HG03103 (cell line): ENCODE measurements around the gene BAIAP2L2.

Source experiments
- ATAC-seq: cut with Tn5 transposase; IDR thresholded peaks from one replicate; pipeline ENCODE4 v1.9.1; 2021; ENCODE audit warnings: low read depth; ENCODE audit not compliant: unreplicated experiment

Gene BAIAP2L2

GRCh38 chr22:38108561-38109319 lies 1.7 kb downstream of the BAIAP2L2 start:
- no peak for ATAC-seq

GRCh38 chr22:38107692-38108515 lies 2.6 kb downstream of the BAIAP2L2 start:
- no peak for ATAC-seq

- ATAC-seq = no peak
Measured at GRCh38 chr22:38106814-38107578, 3.5 kb downstream of the BAIAP2L2 start.

DNA sequence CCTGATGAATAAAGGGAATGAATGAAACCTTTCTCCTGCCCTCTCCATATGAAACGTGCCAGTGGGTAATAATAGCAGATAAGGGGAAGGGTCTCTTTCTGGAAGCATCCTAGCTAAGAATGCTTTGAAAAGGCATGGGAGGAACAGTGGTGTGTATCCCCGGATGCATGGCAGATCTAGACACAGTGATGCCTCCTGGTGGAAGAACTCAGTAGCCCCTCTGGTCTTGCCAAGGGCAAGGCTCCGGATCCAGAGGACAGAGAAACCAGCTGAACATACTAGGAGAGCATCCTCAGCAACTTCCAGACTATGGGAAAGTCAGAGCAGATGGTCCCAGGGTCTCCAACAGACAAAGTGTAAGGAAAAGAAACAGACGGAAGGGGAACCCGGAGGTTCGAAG lies 6.4 kb downstream of the BAIAP2L2 start:
- no peak for ATAC-seq

GRCh38 chr22:38103641-38104040 lies 6.8 kb downstream of the BAIAP2L2 start:
- no peak for ATAC-seq

DNA sequence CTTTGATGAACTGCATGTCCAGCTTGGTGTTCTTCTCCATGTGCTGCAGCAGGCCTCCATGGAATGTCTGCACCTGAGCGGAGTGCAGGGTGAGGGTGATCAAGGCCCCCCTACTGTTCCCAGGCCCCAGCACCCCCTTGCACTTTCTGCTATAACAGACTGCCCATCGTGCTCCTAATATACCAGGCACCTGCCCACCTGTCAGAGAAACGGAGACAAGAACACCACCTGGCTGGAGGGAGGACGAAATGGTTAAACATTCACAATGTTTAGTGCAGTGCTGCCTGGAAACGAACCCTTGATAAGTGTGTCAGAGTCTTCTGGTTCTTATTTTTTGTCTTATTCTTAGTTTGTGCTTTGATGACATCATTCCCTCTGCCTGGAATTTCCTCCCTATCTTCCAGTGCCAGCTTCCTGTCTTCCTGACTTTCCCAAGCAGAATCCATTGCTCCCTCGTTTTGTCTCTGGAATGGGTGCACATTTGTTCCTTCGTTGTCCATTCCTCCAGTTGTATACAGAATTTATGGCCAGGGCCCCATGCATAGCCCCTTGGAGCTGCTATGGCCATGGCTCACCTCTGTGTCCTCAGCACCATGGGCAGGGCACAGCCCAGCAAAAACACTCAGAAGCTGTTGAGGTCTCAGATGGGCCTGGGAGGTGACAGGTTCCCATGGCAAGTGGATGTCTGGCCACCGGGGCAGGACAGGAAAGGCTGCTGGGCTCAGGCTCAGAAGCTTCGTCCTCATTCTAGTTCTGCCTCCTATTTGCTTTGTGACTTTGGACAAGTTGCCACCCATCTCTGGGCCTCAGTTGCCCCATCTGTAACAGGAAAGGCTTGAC lies 11.9 kb downstream of the BAIAP2L2 start:
- no peak for ATAC-seq

DNA sequence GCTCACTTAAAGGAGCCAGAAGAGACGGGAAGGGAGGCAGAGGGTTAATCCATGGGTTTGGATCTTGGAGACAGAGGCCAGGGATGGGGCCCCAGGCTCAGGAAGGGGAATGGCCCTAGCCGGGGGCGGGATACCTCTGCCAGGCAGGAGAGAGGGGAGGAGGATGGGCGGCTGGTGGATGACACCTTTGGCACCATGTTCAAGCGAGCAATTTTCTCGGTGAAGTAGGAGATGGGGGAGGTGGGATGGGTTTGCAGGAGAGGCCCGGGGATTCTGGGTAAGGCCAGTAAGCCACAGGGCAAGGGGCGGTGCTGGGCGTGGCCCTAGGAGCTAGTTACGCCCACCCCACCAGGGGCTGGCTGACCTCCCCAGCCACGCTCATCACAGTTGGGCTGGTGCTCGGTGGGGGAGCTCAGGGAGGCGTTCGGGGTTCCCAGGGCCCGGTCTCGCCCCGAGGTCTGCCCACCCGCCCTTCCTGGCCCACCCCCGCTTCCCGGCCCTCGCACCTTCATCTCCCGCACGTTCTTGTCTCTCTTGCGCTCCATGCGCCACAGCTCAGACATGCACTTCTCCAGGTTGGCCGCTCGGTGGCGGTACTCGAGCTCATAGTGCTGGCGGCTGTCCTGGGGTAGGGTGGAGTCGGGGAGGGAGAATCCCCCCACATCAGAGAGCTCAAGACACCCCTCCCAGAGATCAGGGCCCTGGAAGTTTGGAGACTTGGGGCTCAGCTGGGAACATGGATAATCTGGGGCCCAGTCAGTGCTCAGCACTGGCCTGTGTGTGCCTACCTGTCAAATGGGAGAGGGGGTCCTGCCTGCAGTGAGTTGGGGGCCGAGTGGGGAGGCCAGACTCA lies 12.7 kb downstream of the BAIAP2L2 start:
- ATAC-seq = no peak

GRCh38 chr22:38097058-38097457 lies 13.4 kb downstream of the BAIAP2L2 start:
- no peak for ATAC-seq

GRCh38 chr22:38089474-38089851 lies 21.0 kb downstream of the BAIAP2L2 start:
- ATAC-seq = no peak

GRCh38 chr22:38088629-38089473 lies 21.6 kb downstream of the BAIAP2L2 start:
- no peak for ATAC-seq

DNA sequence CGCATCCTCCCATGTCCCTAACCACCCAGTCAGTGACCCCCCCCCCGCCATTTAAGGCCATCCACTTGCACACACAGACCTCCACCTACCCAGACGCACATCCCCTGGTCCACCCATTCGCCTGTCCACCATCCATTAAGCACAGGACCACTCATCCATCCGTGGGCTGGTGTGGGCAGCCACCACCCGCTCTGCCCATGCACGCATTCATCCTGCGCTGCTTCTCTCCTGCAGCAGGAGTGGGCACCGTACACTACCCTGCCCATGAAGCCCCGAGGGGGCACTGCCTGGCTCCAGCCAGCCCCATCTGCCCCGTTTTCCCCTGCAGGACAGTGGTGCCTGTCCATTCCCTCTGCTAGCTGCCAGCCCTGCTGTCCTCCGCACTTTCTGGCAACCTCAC lies 22.6 kb downstream of the BAIAP2L2 start:
- no peak for ATAC-seq

DNA sequence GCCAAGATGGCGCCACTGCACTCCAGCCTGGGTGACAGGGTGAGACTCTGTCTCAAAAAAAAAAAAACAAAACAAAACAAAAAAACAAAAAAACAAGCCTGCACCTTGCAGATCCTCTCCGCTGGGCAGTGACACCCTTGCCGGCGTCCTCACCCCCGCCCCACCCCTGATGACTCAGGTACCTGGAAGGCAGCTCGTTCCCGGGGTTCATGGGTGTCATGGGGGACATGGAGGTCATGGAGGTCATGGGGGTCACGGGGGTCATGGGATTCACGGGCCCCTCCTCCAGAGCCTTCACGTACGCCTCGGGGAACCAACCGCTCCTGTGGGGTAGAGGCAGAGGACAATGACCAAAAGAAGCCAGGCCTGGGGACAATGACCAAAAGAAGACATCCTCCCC lies 23.5 kb downstream of the BAIAP2L2 start:
- no peak for ATAC-seq

DNA sequence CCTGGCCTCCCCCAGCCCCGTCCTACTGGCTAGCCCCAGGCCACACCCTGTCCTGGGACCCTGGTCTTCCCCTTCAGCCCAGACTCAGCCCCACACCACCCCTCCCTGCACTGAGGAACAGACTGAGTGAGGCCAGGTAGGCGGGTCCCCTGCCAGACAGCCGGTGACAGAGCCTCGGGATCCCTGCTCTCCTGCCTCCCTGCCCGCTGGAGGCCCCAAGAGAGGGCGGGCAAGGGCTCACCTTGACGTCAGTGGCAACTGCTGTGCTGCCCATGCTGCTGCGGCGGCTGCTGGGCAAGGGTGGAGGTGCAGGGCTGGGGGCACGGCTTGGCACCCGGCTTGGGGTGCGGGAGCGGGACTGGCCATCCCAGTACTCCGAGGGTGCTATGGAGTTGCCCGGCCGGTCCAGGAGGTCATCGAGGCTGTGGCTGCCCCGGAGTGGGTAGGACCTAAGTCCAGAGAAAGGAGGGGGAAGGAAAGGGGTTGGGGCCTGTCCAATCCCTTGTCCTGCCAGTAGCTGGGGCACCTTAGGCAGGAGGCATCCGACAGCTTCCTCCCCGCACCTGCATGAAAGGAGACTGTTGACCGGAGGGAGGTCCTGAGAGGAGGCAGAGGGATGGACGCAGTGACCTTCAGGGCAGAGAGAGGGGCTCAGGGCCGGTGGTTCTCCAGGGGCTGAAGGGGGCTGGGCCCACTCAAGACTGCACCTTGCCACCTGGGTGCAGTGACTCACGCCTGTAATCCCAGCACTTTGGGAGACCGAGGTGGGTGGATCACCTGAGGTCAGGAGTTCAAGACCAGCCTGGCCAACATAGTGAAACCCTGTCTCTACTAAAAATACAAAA lies 24.3 kb downstream of the BAIAP2L2 start:
- no peak for ATAC-seq

DNA sequence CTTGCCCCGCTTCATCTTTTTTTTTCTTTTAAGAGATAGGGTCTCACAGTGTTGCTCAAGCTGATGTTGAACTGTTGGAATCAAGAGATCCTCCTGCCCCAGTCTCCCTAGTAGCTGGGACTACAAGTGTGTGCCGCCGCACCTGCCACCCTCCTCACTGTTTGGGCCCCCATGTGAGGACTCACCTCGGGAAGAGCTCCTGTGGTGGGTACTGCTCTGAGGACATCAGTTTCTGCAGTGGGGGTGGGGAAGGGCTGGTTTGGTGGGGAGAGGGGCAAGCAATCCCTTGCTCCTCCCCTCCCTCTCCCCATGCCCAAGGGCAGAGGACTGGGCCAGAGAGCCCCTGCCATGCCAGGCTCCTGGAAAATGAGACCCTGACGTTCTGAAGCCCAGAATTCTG lies 25.0 kb downstream of the BAIAP2L2 start:
- no peak for ATAC-seq

DNA sequence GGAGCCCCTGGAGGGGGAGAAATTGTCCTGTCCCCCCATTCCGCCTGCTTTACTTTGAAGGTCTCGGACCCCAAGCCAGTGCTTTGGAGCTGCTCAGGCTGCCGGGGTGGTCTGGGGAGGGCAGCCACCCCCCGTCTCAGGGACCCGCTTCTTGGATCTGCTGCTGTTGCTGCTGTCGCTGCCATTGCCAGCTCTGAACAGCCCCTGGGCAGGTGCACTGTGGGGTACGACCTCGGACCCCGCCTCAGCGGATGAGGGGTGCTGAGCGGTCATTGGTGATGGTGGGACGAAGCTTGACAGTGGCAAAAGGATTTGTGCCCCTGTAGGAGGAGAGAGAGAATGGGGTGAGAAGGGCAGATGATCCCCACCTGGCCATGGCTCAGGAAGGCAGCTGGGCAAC lies 25.4 kb downstream of the BAIAP2L2 start:
- no peak for ATAC-seq

DNA sequence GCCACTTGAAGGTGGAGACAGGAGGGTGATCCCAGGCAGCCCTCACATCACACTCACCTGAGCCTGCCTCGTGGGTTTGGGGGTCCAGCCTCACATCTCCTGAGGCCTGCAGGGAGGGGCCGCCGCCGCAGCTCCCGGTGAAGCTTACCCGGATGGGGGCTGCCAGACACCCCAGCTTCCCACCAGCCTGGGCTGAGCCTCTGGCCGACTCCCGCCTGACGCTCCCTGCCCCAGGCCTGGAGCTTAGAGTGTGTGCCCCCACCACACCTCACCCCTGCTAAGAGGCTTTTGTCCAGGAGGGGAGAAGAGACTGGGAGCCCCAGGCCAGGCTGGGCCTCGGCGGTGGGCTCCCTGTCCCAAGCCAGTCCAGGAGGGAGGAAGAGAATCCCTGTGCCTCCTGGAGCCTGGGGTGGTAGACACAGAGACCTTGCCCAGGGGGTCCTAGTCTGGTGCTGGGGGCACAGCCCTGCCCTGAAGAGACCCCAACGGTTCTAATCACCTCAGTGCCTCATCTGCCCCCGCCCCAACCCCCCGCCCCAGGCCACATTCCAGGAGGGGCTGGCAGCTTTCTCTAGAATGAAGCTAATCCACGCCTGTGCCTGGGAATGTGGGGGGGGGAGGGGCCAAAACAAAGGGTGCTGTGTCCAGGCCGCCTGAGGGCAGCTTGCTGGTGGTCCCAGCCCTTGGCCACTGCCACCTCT lies 26.4 kb downstream of the BAIAP2L2 start, which contains the start of gene SLC16A8:
Gene SLC16A8 (minus strand): TSS at position 254 of the 701 bp plus-strand sequence. CDS start 1,311 bp downstream, outside the sequence.
- no peak for ATAC-seq
